GM19328 (cell line): ENCODE data around the gene RYR1.
"Not testable (repeated sequence)": the region's sequence is repeated elsewhere in the genome, so short reads cannot be mapped to it uniquely, and the experiment has no call there.

Experiments used
- ATAC-seq: cut with Tn5 transposase; IDR thresholded peaks from one replicate; pipeline ENCODE4 v1.9.1; 2021; ENCODE audit warnings: mild to moderate bottlenecking, moderate library complexity; ENCODE audit not compliant: unreplicated experiment

RYR1 gene

GRCh38 chr19:38399537-38399936, 34.0 kb upstream of the RYR1 start:
- no peak for ATAC-seq

- no peak for ATAC-seq
Observed at GRCh38 chr19:38400361-38400760, 33.1 kb upstream of the RYR1 start.

- no peak for ATAC-seq
Observed at GRCh38 chr19:38401148-38401547, 32.3 kb upstream of the RYR1 start.

GRCh38 chr19:38402623-38402966, 30.9 kb upstream of the RYR1 start:
- no peak for ATAC-seq

GRCh38 chr19:38402967-38403674, 30.4 kb upstream of the RYR1 start, which contains the start of gene FAM98C:
Gene FAM98C, plus strand, starts transcription at chr19:38403093. Its CDS starts 61 bp downstream, at chr19:38403154.
- peak; percentile 86 for ATAC-seq

GRCh38 chr19:38404858-38405257, 28.6 kb upstream of the RYR1 start:
- no peak for ATAC-seq

- no peak for ATAC-seq
Observed at GRCh38 chr19:38405276-38405675, 28.2 kb upstream of the RYR1 start.

- ATAC-seq, result no peak
Observed at GRCh38 chr19:38409631-38410133, 23.8 kb upstream of the RYR1 start.

GRCh38 chr19:38410407-38410806, 23.1 kb upstream of the RYR1 start:
- not testable (repeated sequence) for ATAC-seq

- ATAC-seq, result no peak
Observed at GRCh38 chr19:38411041-38411712, 22.3 kb upstream of the RYR1 start.

- ATAC-seq, result not testable (repeated sequence)
Observed at GRCh38 chr19:38411898-38412297, 21.6 kb upstream of the RYR1 start.

- ATAC-seq, result no peak
Observed at GRCh38 chr19:38412491-38412890, 21.0 kb upstream of the RYR1 start.

GRCh38 chr19:38412961-38413360, 20.5 kb upstream of the RYR1 start:
- no peak for ATAC-seq

- ATAC-seq, result no peak
Observed at GRCh38 chr19:38413416-38413815, 20.1 kb upstream of the RYR1 start.

GRCh38 chr19:38417146-38417543, 16.3 kb upstream of the RYR1 start:
- ATAC-seq, result no peak

GRCh38 chr19:38417544-38418506, 15.7 kb upstream of the RYR1 start:
- no peak for ATAC-seq

GRCh38 chr19:38420935-38421334, 12.6 kb upstream of the RYR1 start:
- no peak for ATAC-seq

GRCh38 chr19:38421856-38422255, 11.6 kb upstream of the RYR1 start:
- ATAC-seq, result no peak

- ATAC-seq, result no peak
Observed at GRCh38 chr19:38422438-38422837, 11.1 kb upstream of the RYR1 start.

GRCh38 chr19:38424272-38424671, 9.2 kb upstream of the RYR1 start:
- ATAC-seq, result no peak

- ATAC-seq, result no peak
Observed at GRCh38 chr19:38425222-38425809, 8.2 kb upstream of the RYR1 start.
